ENCODE results near the gene RNF157. TPM values are rescaled to one million over a fixed set of nuclear protein-coding genes. Genes with fewer than 3 reads are reported as not detected.

The RNF157 gene
- total and polyA plus RNA-seq, 3 experiments from 2014 or later: 10.7 to 13.9 (median 13.9) TPM

DNA sequence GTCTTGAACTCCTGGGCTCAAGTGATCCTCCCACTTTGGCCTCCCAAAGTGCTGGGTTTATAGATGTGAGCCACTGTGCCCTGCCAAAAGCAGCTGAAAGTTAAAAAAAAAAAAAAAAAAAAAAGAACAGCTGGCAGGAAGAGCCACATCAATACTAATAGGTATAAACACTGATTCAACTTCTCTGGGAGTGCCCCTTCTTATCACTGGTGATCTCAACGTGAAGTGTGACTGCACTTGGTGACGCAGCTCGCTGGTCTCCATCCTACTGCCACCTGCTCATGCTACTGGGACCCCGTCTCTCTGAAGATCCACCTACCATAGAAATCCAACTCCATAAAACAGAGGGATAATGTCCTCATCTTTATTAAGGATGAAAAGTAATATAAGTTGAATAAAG is 40.8 kb downstream of the RNF157 start:
- Histone ChIP-seq H3K4me3 (ENCODE audit: low read length) (no peak overlapping the region), H3K27ac (ENCODE audit: low read depth, low read length) (no peak overlapping the region), H3K4me1 (ENCODE audit: insufficient read depth, low read length) (peaks cover 60% of the 10 kb centered on the region), H3K27me3 (ENCODE audit: insufficient read depth, low read length, poor library complexity, severe bottlenecking) (no peaks in the 10 kb centered on the region), H3K36me3 (ENCODE audit: insufficient read depth, low read length) (no peaks in the 10 kb centered on the region), H3K9me3 (ENCODE audit: low read length) (no peaks in the 10 kb centered on the region)
- Mint-ChIP-seq H3K4me1 (peaks cover 58 to 78% (median 78%) of the 10 kb centered on the region in 3 donors), H3K36me3 (peaks cover 4 to 26% (median 7%) of the 10 kb centered on the region in 3 donors), H3K27ac (peak overlapping the region; percentile 61 to 96 (median 90)), H3K27me3 (no peaks in the 10 kb centered on the region), H3K4me3 (peak overlapping the region in 4 of 7 donors; percentile 40 to 61 (median 48)), H3K9me3 (no peaks in the 10 kb centered on the region)
- ChIA-PET POLR2A (interaction anchor here (0.6 to 1.3 kb wide), 8 partner anchors 9 to 416 kb away, joined by 3 to 9 read pairs (median 4); no protein-coding TSS in a partner anchor), CTCF (interaction anchor here (0.6 to 1.7 kb wide), 5 partner anchors 18 to 185 kb away, joined by 3 to 6 read pairs (median 4); no protein-coding TSS in a partner anchor)
- DNase-seq: peak; percentile 17 to 83 (median 72)

DNA sequence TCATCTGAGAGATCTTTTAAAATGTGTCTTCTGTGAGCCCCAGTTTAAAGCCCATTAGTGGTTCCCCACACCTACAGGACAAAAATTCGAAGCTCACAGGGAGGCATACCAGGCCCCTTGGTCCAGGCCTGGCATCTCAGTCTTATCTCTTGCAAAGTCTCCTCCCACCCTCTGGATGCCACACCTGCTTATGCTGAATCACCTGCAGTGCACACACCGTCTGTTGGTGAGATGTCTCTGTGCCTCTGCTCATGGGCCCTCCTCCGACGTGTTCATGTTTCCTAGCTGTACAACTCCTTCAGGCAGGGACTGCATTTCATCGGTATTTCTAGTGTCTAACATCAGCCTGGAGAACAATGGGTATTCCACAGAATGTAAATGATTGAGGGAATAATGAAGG is 41.6 kb downstream of the RNF157 start:
- peak overlapping the region; percentile 6 for H3K4me3 ChIP-seq (ENCODE audit: low read length)
- H3K27ac Mint-ChIP-seq: peak overlapping the region; percentile 18 to 95 (median 85)
- ChIA-PET CTCF (interaction anchor here (0.6 to 1.7 kb wide), 5 partner anchors 17 to 184 kb away, joined by 3 to 6 read pairs (median 4); no protein-coding TSS in a partner anchor), POLR2A (interaction anchor here (0.6 to 1.3 kb wide), 6 partner anchors 10 to 416 kb away, joined by 3 to 9 read pairs (median 5); no protein-coding TSS in a partner anchor)
- H3K27ac ChIP-seq (ENCODE audit: low read depth, low read length): no peak overlapping the region
- no peak overlapping the region for H3K4me3 Mint-ChIP-seq
- no peaks in the 10 kb centered on the region for H3K27me3 ChIP-seq (ENCODE audit: insufficient read depth, low read length, poor library complexity, severe bottlenecking)
- no peaks in the 10 kb centered on the region for H3K9me3 Mint-ChIP-seq
- no peak for DNase-seq
- H3K9me3 ChIP-seq (ENCODE audit: low read length): no peaks in the 10 kb centered on the region
- no peaks in the 10 kb centered on the region for H3K27me3 Mint-ChIP-seq
- peaks cover 63 to 80% (median 80%) of the 10 kb centered on the region in 3 donors for H3K4me1 Mint-ChIP-seq
- H3K4me1 ChIP-seq (ENCODE audit: insufficient read depth, low read length): peaks cover 68% of the 10 kb centered on the region
- H3K36me3 ChIP-seq (ENCODE audit: insufficient read depth, low read length): no peaks in the 10 kb centered on the region
- H3K36me3 Mint-ChIP-seq: peaks cover 0 to 21% (median 4%) of the 10 kb centered on the region in 3 donors

DNA sequence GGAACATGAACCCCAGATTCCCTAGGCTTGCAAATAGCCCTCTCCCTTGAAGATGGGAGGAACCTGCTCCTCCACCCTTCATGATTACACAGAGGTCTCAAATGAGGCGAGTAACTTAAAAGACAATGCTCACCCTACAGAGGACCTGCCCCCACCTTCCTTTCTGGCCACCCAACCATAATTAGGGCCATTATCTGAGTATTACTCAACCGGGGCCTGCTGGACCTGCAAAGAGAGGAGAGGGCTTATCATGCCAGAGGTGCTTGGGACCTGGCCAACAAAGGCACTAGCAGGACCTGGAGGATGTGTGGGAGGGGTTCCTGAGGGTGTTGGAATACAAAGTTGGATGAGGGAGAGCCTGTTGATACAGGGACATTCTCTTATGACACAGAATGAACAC is 42.4 kb downstream of the RNF157 start:
- Mint-ChIP-seq H3K27me3 (no peaks in the 10 kb centered on the region), H3K9me3 (no peaks in the 10 kb centered on the region), H3K27ac (peak overlapping the region in 7 of 8 donors; percentile 58 to 95 (median 82)), H3K4me1 (peaks cover 71 to 88% (median 88%) of the 10 kb centered on the region in 3 donors), H3K4me3 (peak overlapping the region in 1 of 7 donors; percentile 8), H3K36me3 (peaks cover 0 to 18% (median 4%) of the 10 kb centered on the region in 3 donors)
- CTCF ChIA-PET: interaction anchor here (1.4 kb wide), 1 partner anchor 66 kb away, joined by 4 read pairs; no protein-coding TSS in a partner anchor
- Histone ChIP-seq H3K27me3 (ENCODE audit: insufficient read depth, low read length, poor library complexity, severe bottlenecking) (no peaks in the 10 kb centered on the region), H3K4me1 (ENCODE audit: insufficient read depth, low read length) (peaks cover 75% of the 10 kb centered on the region), H3K27ac (ENCODE audit: low read depth, low read length) (no peak overlapping the region), H3K9me3 (ENCODE audit: low read length) (no peaks in the 10 kb centered on the region), H3K4me3 (ENCODE audit: low read length) (no peak overlapping the region), H3K36me3 (ENCODE audit: insufficient read depth, low read length) (no peaks in the 10 kb centered on the region)
- DNase-seq: no peak
- POLR2A ChIA-PET: no interaction called here

DNA sequence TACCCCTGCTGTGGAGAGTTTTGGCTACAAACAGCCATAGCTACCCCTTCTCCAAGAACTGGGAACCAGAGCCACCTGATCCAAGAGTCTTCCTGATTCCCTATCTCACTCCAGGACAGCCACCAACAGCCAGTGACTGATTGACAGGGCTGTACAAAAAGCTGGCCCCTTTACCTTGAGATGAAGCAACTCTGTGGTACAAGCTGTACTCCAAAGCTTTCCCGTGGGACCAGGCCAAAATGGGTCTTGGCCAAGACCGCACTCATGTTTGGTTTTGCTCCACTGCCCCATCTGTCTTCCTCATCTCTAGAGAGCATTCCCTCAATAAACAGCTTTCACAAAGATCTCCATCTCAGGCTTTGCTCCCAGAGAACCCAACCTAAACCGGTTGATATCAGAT is 43.6 kb downstream of the RNF157 start:
- Mint-ChIP-seq H3K27ac (peak overlapping the region; percentile 37 to 70 (median 48)), H3K4me3 (no peak overlapping the region), H3K27me3 (no peaks in the 10 kb centered on the region), H3K36me3 (peaks cover 0 to 16% (median 4%) of the 10 kb centered on the region in 3 donors), H3K9me3 (no peaks in the 10 kb centered on the region), H3K4me1 (peaks cover 78 to 91% (median 91%) of the 10 kb centered on the region in 3 donors)
- Histone ChIP-seq H3K4me1 (ENCODE audit: insufficient read depth, low read length) (peaks cover 84% of the 10 kb centered on the region), H3K9me3 (ENCODE audit: low read length) (no peaks in the 10 kb centered on the region), H3K27ac (ENCODE audit: low read depth, low read length) (no peak overlapping the region), H3K4me3 (ENCODE audit: low read length) (no peak overlapping the region), H3K36me3 (ENCODE audit: insufficient read depth, low read length) (no peaks in the 10 kb centered on the region), H3K27me3 (ENCODE audit: insufficient read depth, low read length, poor library complexity, severe bottlenecking) (no peaks in the 10 kb centered on the region)
- ChIA-PET POLR2A (no interaction called here), CTCF (interaction anchor here (1.2 kb wide), 1 partner anchor 11 kb away, joined by 3 read pairs; no protein-coding TSS in a partner anchor)
- no peak for DNase-seq

DNA sequence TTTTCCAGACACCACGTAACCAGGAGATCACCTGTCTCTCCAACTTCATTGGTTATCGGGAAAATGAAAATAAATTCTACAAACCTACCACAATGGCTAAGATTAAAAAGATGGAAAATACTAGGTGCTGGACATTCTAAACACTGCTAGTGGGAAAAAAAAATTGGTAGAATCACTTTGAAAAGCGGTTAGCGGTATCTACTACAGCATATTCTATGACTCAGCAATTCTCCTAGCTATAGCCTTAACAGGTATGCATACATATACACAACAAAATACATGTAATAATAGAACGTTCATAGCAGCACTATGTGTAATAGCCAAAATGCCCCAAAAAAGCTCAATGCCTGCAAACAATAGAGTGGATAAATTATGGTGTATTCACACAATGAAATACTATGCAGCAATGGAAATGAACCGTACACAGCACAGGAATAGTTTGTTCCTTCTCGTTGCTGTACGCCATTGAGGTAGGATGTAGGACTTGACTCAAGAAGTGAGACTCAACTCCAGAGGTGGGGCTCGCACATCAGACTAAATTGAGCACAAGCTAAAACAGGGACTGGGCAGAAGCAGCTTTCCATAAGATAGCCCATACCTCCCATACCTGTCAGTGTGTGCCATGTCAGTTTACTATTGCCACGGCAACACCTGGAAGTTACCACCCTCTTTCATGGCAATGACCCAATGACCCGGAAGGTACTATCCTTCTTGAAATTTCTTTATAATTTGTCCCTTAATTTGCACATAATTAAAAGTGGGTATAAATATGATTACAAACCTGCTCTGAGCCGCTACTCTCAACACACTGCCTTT is 44.8 kb downstream of the RNF157 start:
- no peak overlapping the region for H3K27ac ChIP-seq (ENCODE audit: low read depth, low read length)
- Mint-ChIP-seq H3K27me3 (no peaks in the 10 kb centered on the region), H3K4me3 (no peak overlapping the region), H3K36me3 (peaks cover 0 to 14% (median 4%) of the 10 kb centered on the region in 3 donors), H3K27ac (peak overlapping the region in 4 of 8 donors; percentile 1 to 52 (median 31)), H3K9me3 (no peaks in the 10 kb centered on the region), H3K4me1 (peaks cover 77 to 90% (median 89%) of the 10 kb centered on the region in 3 donors)
- peaks cover 89% of the 10 kb centered on the region for H3K4me1 ChIP-seq (ENCODE audit: insufficient read depth, low read length)
- no peak overlapping the region for H3K4me3 ChIP-seq (ENCODE audit: low read length)
- H3K36me3 ChIP-seq (ENCODE audit: insufficient read depth, low read length): no peaks in the 10 kb centered on the region
- CTCF ChIA-PET: interaction anchor here (1.0 to 1.5 kb wide), 3 partner anchors 16 to 84 kb away, joined by 3 to 7 read pairs (median 3); no protein-coding TSS in a partner anchor
- no peak for DNase-seq
- POLR2A ChIA-PET: interaction anchor here (0.5 to 0.6 kb wide), 2 partner anchors 72 to 408 kb away, joined by 3 to 5 read pairs; no protein-coding TSS in a partner anchor
- H3K27me3 ChIP-seq (ENCODE audit: insufficient read depth, low read length, poor library complexity, severe bottlenecking): no peaks in the 10 kb centered on the region
- H3K9me3 ChIP-seq (ENCODE audit: low read length): no peaks in the 10 kb centered on the region

DNA sequence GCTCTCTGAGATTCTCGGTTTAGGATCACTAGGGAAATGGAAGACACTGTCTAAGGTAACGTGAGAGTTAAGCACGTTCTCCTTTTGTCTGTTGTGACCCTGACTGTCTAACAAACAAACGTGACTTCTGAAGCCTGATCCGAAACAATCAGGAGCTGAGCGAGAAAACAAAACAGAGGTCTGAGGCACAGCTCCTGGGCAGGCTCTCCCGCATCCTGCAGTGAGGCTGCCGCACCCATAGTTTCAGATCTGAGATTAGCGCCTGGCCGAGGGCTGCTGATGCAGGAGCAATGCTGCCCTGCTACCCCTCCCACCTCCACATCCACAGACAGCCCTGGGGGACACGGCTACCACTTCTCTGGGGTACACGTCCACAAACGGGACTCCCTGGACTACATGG is 46.7 kb downstream of the RNF157 start:
- H3K36me3 Mint-ChIP-seq: peaks cover 0 to 7% (median 5%) of the 10 kb centered on the region in 3 donors

DNA sequence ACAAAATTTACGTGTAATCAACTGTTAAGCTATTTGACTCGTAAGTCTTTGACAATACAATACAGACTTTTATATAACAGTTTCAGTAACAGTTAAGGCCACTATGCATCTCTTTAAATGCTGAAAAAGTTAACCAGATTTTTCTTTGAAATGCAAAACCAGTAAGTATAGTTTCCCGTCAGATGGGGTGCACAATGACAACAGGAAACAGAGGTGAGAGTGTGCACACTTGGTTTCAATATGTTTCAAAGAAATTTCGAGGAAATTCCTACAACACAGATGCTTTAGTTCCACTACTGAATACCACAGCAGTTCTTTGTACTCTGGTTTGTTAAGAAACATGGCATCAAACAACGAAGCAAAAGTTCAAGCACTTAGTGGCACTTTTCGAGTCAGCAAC is 48.4 kb downstream of the RNF157 start:
- H3K9me3 Mint-ChIP-seq: no peaks in the 10 kb centered on the region
- H3K4me1 ChIP-seq (ENCODE audit: insufficient read depth, low read length): peaks cover 84% of the 10 kb centered on the region
- peak overlapping the region; percentile 18 to 80 (median 56) for H3K4me3 Mint-ChIP-seq
- H3K36me3 Mint-ChIP-seq: peaks cover 0 to 6% (median 3%) of the 10 kb centered on the region in 3 donors
- no peaks in the 10 kb centered on the region for H3K36me3 ChIP-seq (ENCODE audit: insufficient read depth, low read length)
- H3K4me3 ChIP-seq (ENCODE audit: low read length): peak overlapping the region; percentile 40
- H3K27ac Mint-ChIP-seq: peak overlapping the region; percentile 29 to 97 (median 90)
- H3K27me3 ChIP-seq (ENCODE audit: insufficient read depth, low read length, poor library complexity, severe bottlenecking): no peaks in the 10 kb centered on the region
- peaks cover 68 to 84% (median 82%) of the 10 kb centered on the region in 3 donors for H3K4me1 Mint-ChIP-seq
- ChIA-PET POLR2A (interaction anchor here (0.5 to 1.7 kb wide), 11 partner anchors 9 to 80 kb away, joined by 3 to 9 read pairs (median 4); partner anchors contain the start of gene UBALD2), CTCF (interaction anchor here (0.9 to 5.4 kb wide), 13 partner anchors 9 to 88 kb away, joined by 3 to 34 read pairs (median 5); no protein-coding TSS in a partner anchor)
- H3K27ac ChIP-seq (ENCODE audit: low read depth, low read length): no peak overlapping the region
- H3K9me3 ChIP-seq (ENCODE audit: low read length): no peaks in the 10 kb centered on the region
- no peaks in the 10 kb centered on the region for H3K27me3 Mint-ChIP-seq
- peak in 4 of 5 donors; percentile 8 to 90 (median 70) for DNase-seq

More for the DNA sequence above, 46.7 kb downstream of the RNF157 start:
- peak in 1 of 5 donors; percentile 36 for DNase-seq
- H3K9me3 Mint-ChIP-seq: no peaks in the 10 kb centered on the region
- CTCF ChIA-PET: interaction anchor here (0.7 to 5.4 kb wide), 6 partner anchors 13 to 86 kb away, joined by 3 to 34 read pairs (median 6); no protein-coding TSS in a partner anchor
- H3K4me1 ChIP-seq (ENCODE audit: insufficient read depth, low read length): peaks cover 89% of the 10 kb centered on the region
- peak overlapping the region; percentile 3 for H3K4me3 ChIP-seq (ENCODE audit: low read length)
- no peaks in the 10 kb centered on the region for H3K27me3 ChIP-seq (ENCODE audit: insufficient read depth, low read length, poor library complexity, severe bottlenecking)
- POLR2A ChIA-PET: no interaction called here
- H3K27ac ChIP-seq (ENCODE audit: low read depth, low read length): no peak overlapping the region
- H3K4me1 Mint-ChIP-seq: peaks cover 73 to 89% (median 86%) of the 10 kb centered on the region in 3 donors
- H3K27ac Mint-ChIP-seq: peak overlapping the region; percentile 64 to 96 (median 90)
- H3K9me3 ChIP-seq (ENCODE audit: low read length): no peaks in the 10 kb centered on the region
- no peaks in the 10 kb centered on the region for H3K27me3 Mint-ChIP-seq
- peak overlapping the region in 6 of 7 donors; percentile 8 to 80 (median 53) for H3K4me3 Mint-ChIP-seq
- no peaks in the 10 kb centered on the region for H3K36me3 ChIP-seq (ENCODE audit: insufficient read depth, low read length)

Data from CD8-positive, alpha-beta memory T cell (primary cell).